OCI-LY7 (cell line): ENCODE results near the gene CCDC88B. TPM values are rescaled to one million over a fixed set of nuclear protein-coding genes. Genes with fewer than 3 reads are reported as not detected.
"Not testable (repeated sequence)": the region's sequence is repeated elsewhere in the genome, so short reads cannot be mapped to it uniquely, and the experiment has no call there.

Experiments
- BruUV-seq: library from RNA; stranded (reverse); fragments of 400-500 nt; replicated peaks from 2 replicates; lab custom pipeline; 2021; lab: Mats Ljungman, UMichigan
- CTCF ChIA-PET: fragments of 300-600 bp; sonication (Branson Sonifier 250); formaldehyde crosslinking; loops from one replicate; lab custom pipeline; 2022; ENCODE audit warnings: antibody characterized with exemption; ENCODE audit not compliant: unreplicated experiment; lab: Charles Lee
- POLR2A ChIA-PET: fragments of 300-600 bp; sonication (Branson Sonifier 250); formaldehyde crosslinking; loops from one replicate; lab custom pipeline; 2022; ENCODE audit warnings: antibody characterized with exemption; lab: Charles Lee
- DNase-seq: peaks from one replicate; pipeline ENCODE4 v3.0.0-alpha.2; 2015; ENCODE audit warnings: low spot score
- H2AFZ ChIP-seq: fragments of 200-600 bp; sonication (generic), shearing (Covaris generic); 2 replicates; pipeline ENCODE4 v1.6.1; 2014; ENCODE audit warnings: mild to moderate bottlenecking, antibody characterized with exemption, low read length, moderate library complexity
- H3K27ac ChIP-seq: fragments of 200-600 bp; sonication (generic); 2 replicates; pipeline ENCODE4 v1.5.1; 2014; ENCODE audit warnings: mixed run types, low read depth, mild to moderate bottlenecking, moderate library complexity, low read length, inconsistent platforms; ENCODE audit not compliant: poor library complexity, severe bottlenecking
- H3K36me3 ChIP-seq: fragments of 200-600 bp; sonication (generic); 2 replicates; pipeline ENCODE4 v1.6.1; 2014; ENCODE audit warnings: mild to moderate bottlenecking, antibody characterized with exemption, low read length, moderate library complexity, mixed read lengths; ENCODE audit not compliant: insufficient read depth
- H3K4me1 ChIP-seq: fragments of 200-600 bp; sonication (generic); 2 replicates; pipeline ENCODE4 v1.5.1; 2014; ENCODE audit warnings: mild to moderate bottlenecking, low read length; ENCODE audit not compliant: insufficient read depth, poor library complexity, severe bottlenecking
- H3K4me2 ChIP-seq: fragments of 200-600 bp; sonication (generic); 2 replicates; pipeline ENCODE4 v1.6.1; 2014; ENCODE audit warnings: mild to moderate bottlenecking, low read length
- H3K4me3 ChIP-seq: fragments of 200-600 bp; sonication (generic); 2 replicates; pipeline ENCODE4 v1.5.1; 2014; ENCODE audit warnings: mild to moderate bottlenecking, low read depth, low read length; ENCODE audit not compliant: poor library complexity, severe bottlenecking
- H3K79me2 ChIP-seq: fragments of 200-600 bp; sonication (generic); 2 replicates; pipeline ENCODE4 v1.6.1; 2016; ENCODE audit warnings: low read depth, mild to moderate bottlenecking, low read length, moderate library complexity, mixed read lengths; ENCODE audit not compliant: insufficient read depth
- H3K9me2 ChIP-seq: fragments of 200-600 bp; sonication (generic); 2 replicates; pipeline ENCODE4 v1.6.1; 2016; ENCODE audit warnings: mild to moderate bottlenecking, low read length, mixed read lengths; ENCODE audit not compliant: insufficient read depth
- H3K9me3 ChIP-seq: fragments of 200-600 bp; sonication (generic); 2 replicates; pipeline ENCODE4 v1.6.1; 2014; ENCODE audit warnings: mild to moderate bottlenecking, mixed run types, low read length, mixed read lengths
- H4K20me1 ChIP-seq: fragments of 200-600 bp; sonication (generic); 2 replicates; pipeline ENCODE4 v1.6.1; 2014; ENCODE audit warnings: mild to moderate bottlenecking, antibody characterized with exemption, low read length, moderate library complexity, mixed read lengths; ENCODE audit not compliant: insufficient read depth
- CTCF ChIP-seq: fragments of 200-600 bp; sonication (generic); conservative IDR thresholded peaks from 2 replicates; pipeline ENCODE4 v1.5.1; 2014; ENCODE audit warnings: mild to moderate bottlenecking, antibody characterized with exemption, low read length, moderate library complexity, mixed read lengths
- EZH2phosphoT487 ChIP-seq: fragments of 200-600 bp; sonication (generic); IDR thresholded peaks from 2 replicates; pipeline ENCODE4 v1.6.1; 2018; ENCODE audit warnings: low read depth, borderline replicate concordance, mild to moderate bottlenecking, mixed run types, antibody characterized with exemption, low read length, moderate library complexity, mixed read lengths
- intact Hi-C: fragments of 100-400 bp; cut with micrococcal nuclease; formaldehyde crosslinking; loops from one replicate; pipeline ENCODE4 v1.10.0; 2022; ENCODE audit not compliant: unreplicated experiment
- total RNA-seq, 2 experiments: library from RNA; depleted of rRNA in 1 of 2; stranded (reverse); fragments of >200 nt in 1 of 2; shearing (Covaris generic) in 1 of 2; gene quantifications; 2 replicates each; pipeline ENCODE4 v1.2.3, GENCODE V29; 2014 to 2022

CCDC88B gene
- total RNA-seq, 2 experiments from 2014 or later: 40.7 to 67.2 TPM

DNA sequence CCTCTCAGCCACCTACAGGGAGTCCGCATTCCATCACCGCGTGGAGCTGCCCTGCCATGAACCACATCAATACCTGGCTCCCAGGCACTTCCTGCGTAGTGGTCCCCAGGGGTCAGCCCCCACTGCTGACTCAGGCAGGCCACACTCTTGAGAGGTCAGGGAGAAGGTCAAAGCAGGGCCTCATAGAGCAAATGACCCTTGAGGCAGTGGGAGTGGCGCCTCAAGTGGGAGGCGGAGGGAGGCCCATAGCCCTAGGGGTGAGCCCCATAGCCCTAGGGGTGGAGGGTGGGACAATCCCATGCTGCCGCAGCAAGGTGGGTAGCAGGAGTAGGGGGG is 17.1 kb upstream of the CCDC88B start:
- H3K27ac ChIP-seq: no peak overlapping the region
- H3K9me3 ChIP-seq: no peaks in the 10 kb centered on the region
- ChIA-PET CTCF (interaction anchor here (0.6 kb wide), 1 partner anchor 32 kb away, joined by 6 read pairs; no protein-coding TSS in a partner anchor), POLR2A (no interaction called here)
- no peak overlapping the region for H3K4me2 ChIP-seq
- H3K9me2 ChIP-seq: no peaks in the 10 kb centered on the region
- H4K20me1 ChIP-seq: no peaks in the 10 kb centered on the region
- peaks cover 37% of the 10 kb centered on the region; the same call in 1 of the 2 replicates for H3K36me3 ChIP-seq
- H3K79me2 ChIP-seq: peaks cover 17% of the 10 kb centered on the region; the same call in 1 of the 2 replicates
- no TSS peak for BruUV-seq
- H3K4me1 ChIP-seq: peaks cover 12% of the 10 kb centered on the region
- TF ChIP-seq CTCF: no peak
- TF ChIP-seq EZH2phosphoT487: no peak
- intact Hi-C loops: no loop called here
- H3K4me3 ChIP-seq: no peak overlapping the region
- DNase-seq: no peak
- no peak overlapping the region for H2AFZ ChIP-seq

- no peaks in the 10 kb centered on the region for H3K9me3 ChIP-seq
- POLR2A ChIA-PET: interaction anchor here (0.8 kb wide), 1 partner anchor 9 kb away, joined by 4 read pairs; no protein-coding TSS in a partner anchor
Observed at GRCh38 chr11:64323373-64323772, 16.6 kb upstream of the CCDC88B start.

GRCh38 chr11:64323984-64324383 is 16.0 kb upstream of the CCDC88B start:
- H3K9me2 ChIP-seq, BruUV-seq, intact Hi-C loops, H3K4me2 ChIP-seq, H2AFZ ChIP-seq, H4K20me1 ChIP-seq, H3K9me3 ChIP-seq, H3K27ac ChIP-seq, H3K79me2 ChIP-seq, H3K4me1 ChIP-seq, DNase-seq, H3K4me3 ChIP-seq, CTCF ChIA-PET: not testable (repeated sequence)
- POLR2A ChIA-PET: interaction anchor here (0.8 kb wide), 1 partner anchor 8 kb away, joined by 4 read pairs; no protein-coding TSS in a partner anchor
- H3K36me3 ChIP-seq: peaks cover 37% of the 10 kb centered on the region; the same call in 1 of the 2 replicates

More at GRCh38 chr11:64323373-64323772, 16.6 kb upstream of the CCDC88B start:
- TF ChIP-seq EZH2phosphoT487 (no peak), CTCF (no peak)
- Histone ChIP-seq H2AFZ (no peak overlapping the region), H3K27ac (no peak overlapping the region), H4K20me1 (no peaks in the 10 kb centered on the region), H3K9me2 (no peaks in the 10 kb centered on the region), H3K4me3 (no peak overlapping the region), H3K4me1 (peaks cover 12% of the 10 kb centered on the region), H3K4me2 (no peak overlapping the region), H3K36me3 (peaks cover 37% of the 10 kb centered on the region; the same call in 1 of the 2 replicates), H3K79me2 (peaks cover 14% of the 10 kb centered on the region; the same call in 1 of the 2 replicates)
- CTCF ChIA-PET: interaction anchor here (0.6 kb wide), 1 partner anchor 32 kb away, joined by 6 read pairs; no protein-coding TSS in a partner anchor
- no peak for DNase-seq
- intact Hi-C loops: no loop called here
- BruUV-seq: no TSS peak
